Measurements from ENCODE around the gene DACH1. TPM values are rescaled to one million over a fixed set of nuclear protein-coding genes. Genes with fewer than 3 reads are reported as not detected.

The DACH1 gene
- total and polyA plus RNA-seq, 2 of the 13 experiments (the other 11 are each of a cell fraction or from before 2014, with no cell fraction given): not detected

GRCh38 chr13:71817335-71817734, 49.7 kb downstream of the DACH1 start:
- Histone ChIP-seq H3K9ac (ENCODE audit: insufficient read depth, low read depth, low read length) (no peak overlapping the region), H4K20me1 (ENCODE audit: insufficient read depth, low read length) (no peaks in the 10 kb centered on the region), H3K36me3 (replicated peaks in 1 of 2; ENCODE audit: control insufficient read depth in 1 of 2, insufficient read depth in 2 of 2, low read length in 2 of 2) (no peaks in the 10 kb centered on the region), H3K27ac (ENCODE audit: extremely low read length, insufficient read depth, low read length) (no peak overlapping the region), H3K27me3 (ENCODE audit: control insufficient read depth in 1 of 2, insufficient read depth in 2 of 2, low read length in 2 of 2) (no peaks in the 10 kb centered on the region), H3K4me2 (ENCODE audit: low read depth, low read length) (no peak overlapping the region), H3K9me3 (ENCODE audit: low read length) (no peaks in the 10 kb centered on the region), H3K4me3 (replicated peaks in 1 of 3; ENCODE audit: insufficient read depth in 1 of 3, low read depth in 2 of 3, low read length in 3 of 3) (no peak overlapping the region), H3K4me1 (ENCODE audit: insufficient read depth, low read length) (no peaks in the 10 kb centered on the region), H2AFZ (ENCODE audit: low read length) (no peak overlapping the region), H3K79me2 (ENCODE audit: insufficient read depth, low read length) (no peaks in the 10 kb centered on the region)
- intact Hi-C loops (cut with micrococcal nuclease; ENCODE audit: unreplicated experiment): no loop called here
- FAIRE-seq: no peak
- no TSS peak for BruUV-seq (replicated peaks)
- 0% methylated on average over 1 of the region's 1 CpG for WGBS (ENCODE audit: low lambda C conversion rate)
- CTCF ChIA-PET (ENCODE audit: low intra/inter-chr PET ratio, low total read pairs): no interaction called here
- no peak for DNase-seq (ENCODE audit: low spot score)
- POLR2A ChIA-PET: no interaction called here
- ATAC-seq: no peak
- in situ Hi-C loops (cut with HindIII; ENCODE audit: extremely low pct_ligation_motif_present, low pct_unique_long_range_greater_than_20kb): no loop called here
- TF ChIP-seq PBX3 (CRISPR knock-in tag; IDR thresholded peaks at IDR 0.05; ENCODE audit: borderline replicate concordance) (no peak), ZNF713 (CRISPR knock-in tag; IDR thresholded peaks at IDR 0.05) (no peak), TBP (CRISPR knock-in tag; IDR thresholded peaks at IDR 0.05) (no peak)

- WGBS (ENCODE audit: low lambda C conversion rate): 10% methylated on average over 4 of the region's 4 CpGs
- FAIRE-seq (no peak), DNase-seq (ENCODE audit: low spot score) (no peak), ATAC-seq (no peak)
- H3K4me3 ChIP-seq (replicated peaks in 1 of 3; ENCODE audit: insufficient read depth in 1 of 3, low read depth in 2 of 3, low read length in 3 of 3): no peak overlapping the region
- in situ Hi-C loops (cut with HindIII; ENCODE audit: extremely low pct_ligation_motif_present, low pct_unique_long_range_greater_than_20kb): no loop called here
- ChIA-PET POLR2A (no interaction called here), CTCF (ENCODE audit: low intra/inter-chr PET ratio, low total read pairs) (no interaction called here)
- H3K9ac ChIP-seq (ENCODE audit: insufficient read depth, low read depth, low read length): no peak overlapping the region
- no peaks in the 10 kb centered on the region for H3K27me3 ChIP-seq (ENCODE audit: control insufficient read depth in 1 of 2, insufficient read depth in 2 of 2, low read length in 2 of 2)
- no peak overlapping the region for H3K4me2 ChIP-seq (ENCODE audit: low read depth, low read length)
- no peaks in the 10 kb centered on the region for H3K79me2 ChIP-seq (ENCODE audit: insufficient read depth, low read length)
- H2AFZ ChIP-seq (ENCODE audit: low read length): no peak overlapping the region
- no peaks in the 10 kb centered on the region for H3K4me1 ChIP-seq (ENCODE audit: insufficient read depth, low read length)
- no peak overlapping the region for H3K27ac ChIP-seq (ENCODE audit: extremely low read length, insufficient read depth, low read length)
- H3K36me3 ChIP-seq (replicated peaks in 1 of 2; ENCODE audit: control insufficient read depth in 1 of 2, insufficient read depth in 2 of 2, low read length in 2 of 2): no peaks in the 10 kb centered on the region
- no peaks in the 10 kb centered on the region for H4K20me1 ChIP-seq (ENCODE audit: insufficient read depth, low read length)
- no peaks in the 10 kb centered on the region for H3K9me3 ChIP-seq (ENCODE audit: low read length)
- no TSS peak for BruUV-seq (replicated peaks)
- intact Hi-C loops (cut with micrococcal nuclease; ENCODE audit: unreplicated experiment): no loop called here
- TF ChIP-seq ZNF350 (CRISPR knock-in tag; IDR thresholded peaks at IDR 0.05; ENCODE audit: borderline replicate concordance, low read depth) (no peak), HMGXB3 (CRISPR knock-in tag; IDR thresholded peaks at IDR 0.05; ENCODE audit: borderline replicate concordance) (no peak), MXD4 (CRISPR knock-in tag; IDR thresholded peaks at IDR 0.05) (no peak), ZNF335 (CRISPR knock-in tag; IDR thresholded peaks at IDR 0.05) (no peak), MAFG (CRISPR knock-in tag; IDR thresholded peaks at IDR 0.05) (no peak), DPF2 (CRISPR knock-in tag; IDR thresholded peaks at IDR 0.05; ENCODE audit: borderline replicate concordance, low read depth) (no peak), ATF4 (CRISPR knock-in tag; IDR thresholded peaks at IDR 0.05) (no peak), ZMYM3 (CRISPR knock-in tag; IDR thresholded peaks at IDR 0.05) (no peak), NR2F1 (CRISPR knock-in tag; IDR thresholded peaks at IDR 0.05) (no peak)
Measured at GRCh38 chr13:71814806-71815360, 52.1 kb downstream of the DACH1 start.

Data from HepG2 (cell line).